Type B pancreatic cell (in vitro differentiated cells): ENCODE data around the gene MSANTD1. TPM values are rescaled to one million over a fixed set of nuclear protein-coding genes. Genes with fewer than 3 reads are reported as not detected.
A peak's percentile ranks its signal among the peaks of the same experiment; 100 is the strongest.

Experiments used
- DNase-seq: peaks from one replicate; pipeline ENCODE4 v3.0.0; 2021; ENCODE audit warnings: mixed read lengths; ENCODE audit not compliant: unreplicated experiment; ENCODE audit errors: extremely low spot score
- H3K27ac Mint-ChIP-seq: 2 replicates; pipeline ENCODE4 v1.8.0; 2021; ENCODE audit warnings: mild to moderate bottlenecking, mixed read lengths
- H3K27me3 Mint-ChIP-seq: 2 replicates; pipeline ENCODE4 v1.8.0; 2021; ENCODE audit warnings: mixed read lengths
- H3K36me3 Mint-ChIP-seq: 2 replicates; pipeline ENCODE4 v1.8.0; 2021; ENCODE audit warnings: mixed read lengths
- H3K4me1 Mint-ChIP-seq: one replicate; pipeline ENCODE4 v1.8.0; 2021; ENCODE audit warnings: mixed read lengths; ENCODE audit not compliant: unreplicated experiment
- H3K4me3 Mint-ChIP-seq: 2 replicates; pipeline ENCODE4 v1.8.0; 2021; ENCODE audit warnings: mild to moderate bottlenecking, mixed read lengths
- H3K9me3 Mint-ChIP-seq: 2 replicates; pipeline ENCODE4 v1.8.0; 2021; ENCODE audit warnings: mixed read lengths
- CTCF ChIP-seq: fragments of 200-600 bp; sonication (generic); conservative IDR thresholded peaks from 2 replicates; pipeline ENCODE4 v1.5.0; 2021; ENCODE audit warnings: antibody characterized with exemption, mild to moderate bottlenecking
- total RNA-seq: library from RNA; stranded (reverse); gene quantifications from 2 replicates; pipeline ENCODE4 v1.2.1, GENCODE V29; 2021; ENCODE audit warnings: low replicate concordance

Gene MSANTD1
- total RNA-seq, 1 donor from 2014 or later = 1.4 TPM

GRCh38 chr4:3261411-3262207 is 12.7 kb downstream of the MSANTD1 start:
- H3K27me3 Mint-ChIP-seq = no peaks in the 10 kb centered on the region
- DNase-seq = peak; percentile 60
- no peaks in the 10 kb centered on the region for H3K36me3 Mint-ChIP-seq
- H3K9me3 Mint-ChIP-seq = no peaks in the 10 kb centered on the region
- TF ChIP-seq CTCF = no peak
- H3K27ac Mint-ChIP-seq = no peak overlapping the region
- H3K4me3 Mint-ChIP-seq = no peak overlapping the region
- peaks cover 6% of the 10 kb centered on the region for H3K4me1 Mint-ChIP-seq

DNA sequence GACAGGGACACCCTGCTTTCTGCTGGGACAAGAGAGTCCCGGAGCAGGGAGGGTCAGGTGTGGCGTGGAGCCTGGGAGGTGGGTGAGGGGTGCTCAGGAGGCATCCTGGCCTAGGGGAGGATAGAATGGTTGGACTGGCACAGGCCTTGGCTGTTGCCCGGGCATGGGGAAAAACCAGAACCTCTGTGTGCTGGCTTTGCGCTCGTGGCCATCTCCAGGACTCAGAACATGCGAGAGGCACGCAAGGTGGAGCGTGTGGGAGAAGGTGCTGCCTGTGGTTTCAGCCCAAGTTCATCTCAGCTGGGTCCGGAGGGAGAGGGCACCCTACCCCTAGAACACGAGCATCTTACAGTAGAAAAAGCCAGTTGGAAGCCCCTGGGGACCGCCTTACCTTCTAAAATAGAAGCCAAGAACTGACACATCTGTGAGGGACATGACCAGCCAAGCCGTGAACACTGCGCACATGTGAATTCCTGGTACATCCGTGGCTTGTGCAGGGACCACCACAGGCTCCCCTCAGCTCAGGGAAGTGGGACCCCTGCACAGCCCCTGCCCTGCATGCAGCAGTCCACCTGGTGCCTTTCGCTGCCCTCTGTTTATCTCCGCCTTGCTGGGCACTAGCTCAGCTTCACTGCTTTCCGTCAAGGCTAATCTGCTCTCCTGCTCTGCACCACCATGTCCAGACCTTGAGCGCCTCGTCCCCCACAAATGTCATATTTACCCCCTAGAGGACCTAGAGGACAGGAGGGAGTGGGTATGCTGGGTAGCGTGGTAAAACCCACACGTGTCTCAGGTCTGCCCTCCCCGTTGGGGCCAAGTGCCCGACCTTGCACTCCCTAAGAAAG is 13.5 kb downstream of the MSANTD1 start:
- H3K4me3 Mint-ChIP-seq = no peak overlapping the region
- H3K36me3 Mint-ChIP-seq = no peaks in the 10 kb centered on the region
- TF ChIP-seq CTCF = no peak
- no peak overlapping the region for H3K27ac Mint-ChIP-seq
- no peaks in the 10 kb centered on the region for H3K27me3 Mint-ChIP-seq
- H3K4me1 Mint-ChIP-seq = peaks cover 6% of the 10 kb centered on the region
- H3K9me3 Mint-ChIP-seq = no peaks in the 10 kb centered on the region
- peak; percentile 64 for DNase-seq

GRCh38 chr4:3263053-3263875 is 14.3 kb downstream of the MSANTD1 start:
- Mint-ChIP-seq H3K36me3 (no peaks in the 10 kb centered on the region), H3K4me3 (no peak overlapping the region), H3K27ac (no peak overlapping the region), H3K9me3 (no peaks in the 10 kb centered on the region), H3K27me3 (no peaks in the 10 kb centered on the region), H3K4me1 (peaks cover 8% of the 10 kb centered on the region)
- TF ChIP-seq CTCF = no peak
- DNase-seq = peak; percentile 60

DNA sequence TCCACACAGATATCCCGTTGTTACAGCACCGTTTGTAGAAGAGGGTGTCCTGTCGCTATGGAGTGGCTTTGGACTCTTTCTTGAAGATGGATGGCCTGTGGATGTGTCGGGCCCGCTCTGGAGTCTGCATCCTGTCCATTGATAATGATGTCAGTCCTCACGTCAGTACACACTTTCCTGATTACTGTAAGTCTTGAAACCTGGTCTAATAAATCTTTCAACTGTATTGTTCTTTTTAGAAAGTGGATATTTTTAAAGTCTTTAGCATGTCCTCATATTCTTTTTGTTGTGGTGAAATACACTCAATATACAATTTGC is 14.9 kb downstream of the MSANTD1 start:
- Mint-ChIP-seq H3K4me1 (peaks cover 11% of the 10 kb centered on the region), H3K36me3 (no peaks in the 10 kb centered on the region), H3K27ac (no peak overlapping the region), H3K9me3 (no peaks in the 10 kb centered on the region), H3K4me3 (no peak overlapping the region), H3K27me3 (no peaks in the 10 kb centered on the region)
- no peak for DNase-seq
- no peak for TF ChIP-seq CTCF

DNA sequence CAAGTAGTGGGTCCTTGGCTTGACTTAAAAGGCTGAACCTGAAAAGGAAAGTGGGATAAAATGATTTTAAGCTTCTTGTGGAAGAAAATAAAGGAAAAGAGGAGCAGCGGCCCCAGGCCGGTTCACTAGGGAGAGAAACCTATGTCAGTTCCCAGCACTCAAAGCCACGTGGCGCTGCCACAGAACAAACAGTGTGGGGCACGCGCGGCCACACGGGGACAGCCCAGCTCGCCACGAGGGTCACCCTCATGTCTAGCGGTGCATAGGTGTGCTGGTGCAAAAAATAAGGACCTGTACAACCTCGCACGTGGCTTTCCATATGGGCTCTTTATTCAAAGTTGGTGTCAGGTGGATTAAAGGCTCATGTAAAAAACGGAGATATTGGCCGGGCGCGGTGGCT is 17.1 kb downstream of the MSANTD1 start:
- no peak overlapping the region for H3K4me3 Mint-ChIP-seq
- peaks cover 11% of the 10 kb centered on the region for H3K4me1 Mint-ChIP-seq
- no peaks in the 10 kb centered on the region for H3K9me3 Mint-ChIP-seq
- no peaks in the 10 kb centered on the region for H3K36me3 Mint-ChIP-seq
- H3K27ac Mint-ChIP-seq = no peak overlapping the region
- DNase-seq = no peak
- no peak for TF ChIP-seq CTCF
- H3K27me3 Mint-ChIP-seq = no peaks in the 10 kb centered on the region
